Activated naive CD8-positive, alpha-beta T cell treated with anti-CD3 and anti-CD28 coated beads, Interleukin-2, amount 50 U/mL, for 16 hours (primary cell): ENCODE data around the gene NFX1.

Experiments
- DNase-seq: peaks from one replicate; pipeline ENCODE4 v3.0.0-alpha.2; 2020; ENCODE audit warnings: low read depth, low spot score

NFX1 gene

GRCh38 chr9:33267151-33267767, 23.1 kb upstream of the NFX1 start:
- no peak for DNase-seq

GRCh38 chr9:33270146-33270545, 20.2 kb upstream of the NFX1 start:
- DNase-seq, result no peak

- no peak for DNase-seq
Observed at GRCh38 chr9:33272061-33272460, 18.3 kb upstream of the NFX1 start.

- DNase-seq, result no peak
Observed at GRCh38 chr9:33273266-33273971, 16.9 kb upstream of the NFX1 start.

- no peak for DNase-seq
Observed at GRCh38 chr9:33273972-33274328, 16.4 kb upstream of the NFX1 start.

GRCh38 chr9:33277484-33277883, 12.8 kb upstream of the NFX1 start:
- DNase-seq, result no peak

- no peak for DNase-seq
Observed at GRCh38 chr9:33285502-33285901, 4.8 kb upstream of the NFX1 start.

GRCh38 chr9:33287087-33287490, 3.2 kb upstream of the NFX1 start:
- DNase-seq, result no peak

- no peak for DNase-seq
Observed at GRCh38 chr9:33288235-33288634, 2.1 kb upstream of the NFX1 start.

- DNase-seq, result no peak
Observed at GRCh38 chr9:33288828-33289483, 1.4 kb upstream of the NFX1 start.

- DNase-seq, result no peak
Observed at GRCh38 chr9:33289496-33289895, 820 bp upstream of the NFX1 start.

GRCh38 chr9:33289936-33290246, 425 bp upstream of the NFX1 start:
- DNase-seq, result no peak

GRCh38 chr9:33291031-33291397, 698 bp downstream of the NFX1 start:
- DNase-seq, result no peak

GRCh38 chr9:33291901-33292300, 1.6 kb downstream of the NFX1 start:
- no peak for DNase-seq

- DNase-seq, result no peak
Observed at GRCh38 chr9:33293782-33294181, 3.5 kb downstream of the NFX1 start.

- no peak for DNase-seq
Observed at GRCh38 chr9:33294670-33295432, 4.5 kb downstream of the NFX1 start.

GRCh38 chr9:33295571-33295970, 5.3 kb downstream of the NFX1 start:
- DNase-seq, result no peak

- DNase-seq, result no peak
Observed at GRCh38 chr9:33297432-33297831, 7.1 kb downstream of the NFX1 start.

- no peak for DNase-seq
Observed at GRCh38 chr9:33300546-33300945, 10.2 kb downstream of the NFX1 start.

GRCh38 chr9:33304362-33304761, 14.0 kb downstream of the NFX1 start:
- DNase-seq, result no peak

- DNase-seq, result no peak
Observed at GRCh38 chr9:33306037-33306436, 15.7 kb downstream of the NFX1 start.

- no peak for DNase-seq
Observed at GRCh38 chr9:33307067-33307466, 16.8 kb downstream of the NFX1 start.

GRCh38 chr9:33309903-33310302, 19.6 kb downstream of the NFX1 start:
- DNase-seq, result no peak
